Vagina (tissue), 2 donors: ENCODE results near the gene TMEM35B.

Experiments used
- CTCF ChIP-seq, 3 experiments: fragments of 450-650 bp in 2 of 3; fragments of 200-600 bp in 1 of 3; sonication (generic) in 1 of 3; IDR thresholded peaks; one replicate each; pipeline ENCODE4 v1.5.1; 2017 to 2019; ENCODE audit warnings: antibody characterized with exemption in 3 of 3, mild to moderate bottlenecking in 2 of 3, moderate library complexity in 2 of 3
- POLR2A ChIP-seq, 2 donors: fragments of 450-650 bp; IDR thresholded peaks; one replicate each; pipeline ENCODE4 v1.6.1; 2017; ENCODE audit warnings: antibody characterized with exemption in 2 of 2, mild to moderate bottlenecking in 2 of 2, moderate library complexity in 2 of 2
- POLR2AphosphoS5 ChIP-seq, 2 donors: sonication (generic); formaldehyde crosslinking; IDR thresholded peaks; one replicate each; pipeline ENCODE4 v1.9.0; 2017; ENCODE audit warnings: antibody characterized with exemption in 2 of 2, mild to moderate bottlenecking in 2 of 2, low read depth in 1 of 2; ENCODE audit not compliant: insufficient read depth in 1 of 2

GRCh38 chr1:34977858-34978257 lies 7.3 kb downstream of the TMEM35B start:
- TF ChIP-seq CTCF (IDR thresholded peaks at IDR 0.05), result no peak
- TF ChIP-seq POLR2A (IDR thresholded peaks at IDR 0.05), result no peak
- no peak for TF ChIP-seq POLR2AphosphoS5 (IDR thresholded peaks at IDR 0.05; ENCODE audit: insufficient read depth in 1 of 2, low read depth in 1 of 2)
